HG02610 (cell line): ENCODE data around the gene SEMG2.

Source experiments
- ATAC-seq: cut with Tn5 transposase; IDR thresholded peaks from one replicate; pipeline ENCODE4 v1.9.1; 2021; ENCODE audit warnings: mild to moderate bottlenecking, moderate library complexity; ENCODE audit not compliant: unreplicated experiment

Gene SEMG2

GRCh38 chr20:45226287-45226686 is 5.1 kb downstream of the SEMG2 start:
- ATAC-seq = no peak

- no peak for ATAC-seq
Observed at GRCh38 chr20:45229264-45230056, 8.3 kb downstream of the SEMG2 start.

- ATAC-seq = no peak
Observed at GRCh38 chr20:45230631-45231030, 9.5 kb downstream of the SEMG2 start.

- ATAC-seq = no peak
Observed at GRCh38 chr20:45235995-45236394, 14.8 kb downstream of the SEMG2 start.

GRCh38 chr20:45238139-45238538 is 17.0 kb downstream of the SEMG2 start:
- ATAC-seq = no peak

- ATAC-seq = no peak
Observed at GRCh38 chr20:45246109-45246508, 24.9 kb downstream of the SEMG2 start.

- no peak for ATAC-seq
Observed at GRCh38 chr20:45247865-45248264, 26.7 kb downstream of the SEMG2 start.

- no peak for ATAC-seq
Observed at GRCh38 chr20:45248609-45249008, 27.4 kb downstream of the SEMG2 start.

- no peak for ATAC-seq
Observed at GRCh38 chr20:45251884-45252560, 30.8 kb downstream of the SEMG2 start.

- no peak for ATAC-seq
Observed at GRCh38 chr20:45253261-45253660, 32.1 kb downstream of the SEMG2 start.

- no peak for ATAC-seq
Observed at GRCh38 chr20:45254383-45255262, 33.5 kb downstream of the SEMG2 start, which contains the start of gene SLPI. TSS of gene SLPI (minus strand) at chr20:45254564. CDS start at chr20:45254543, 21 bp downstream.

GRCh38 chr20:45257161-45257560 is 36.0 kb downstream of the SEMG2 start:
- no peak for ATAC-seq

- no peak for ATAC-seq
Observed at GRCh38 chr20:45257711-45258110, 36.5 kb downstream of the SEMG2 start.

- no peak for ATAC-seq
Observed at GRCh38 chr20:45258259-45258658, 37.1 kb downstream of the SEMG2 start.

GRCh38 chr20:45258664-45259063 is 37.5 kb downstream of the SEMG2 start:
- no peak for ATAC-seq

- ATAC-seq = no peak
Observed at GRCh38 chr20:45263556-45264266, 42.5 kb downstream of the SEMG2 start.

GRCh38 chr20:45266977-45267376 is 45.8 kb downstream of the SEMG2 start:
- ATAC-seq = no peak

- ATAC-seq = no peak
Observed at GRCh38 chr20:45268531-45268930, 47.4 kb downstream of the SEMG2 start.

GRCh38 chr20:45269056-45269455 is 47.9 kb downstream of the SEMG2 start:
- no peak for ATAC-seq

GRCh38 chr20:45269754-45270270 is 48.6 kb downstream of the SEMG2 start:
- no peak for ATAC-seq
